Measurements from ENCODE around the gene TTN.

DNA sequence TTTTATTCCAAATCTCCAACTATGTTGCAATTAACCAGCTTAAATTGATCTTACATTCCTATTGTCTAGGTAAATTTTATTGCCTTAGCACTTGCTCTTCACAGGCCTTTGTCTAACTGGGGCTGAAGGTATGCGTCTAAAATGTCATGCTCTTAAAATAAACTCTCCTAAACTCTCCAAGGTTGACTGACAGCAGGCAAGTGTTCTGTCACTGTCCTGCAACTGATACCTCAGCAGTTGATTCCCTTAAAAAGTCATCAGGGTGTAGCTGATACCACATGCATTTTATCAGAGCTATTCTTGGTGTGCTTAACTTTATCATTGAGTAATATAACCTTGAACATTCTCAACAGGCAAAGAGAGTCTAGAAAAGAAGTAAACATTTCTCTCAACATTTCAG is 680 bp downstream of the TTN start:
- TF ChIP-seq, protein P1, sequence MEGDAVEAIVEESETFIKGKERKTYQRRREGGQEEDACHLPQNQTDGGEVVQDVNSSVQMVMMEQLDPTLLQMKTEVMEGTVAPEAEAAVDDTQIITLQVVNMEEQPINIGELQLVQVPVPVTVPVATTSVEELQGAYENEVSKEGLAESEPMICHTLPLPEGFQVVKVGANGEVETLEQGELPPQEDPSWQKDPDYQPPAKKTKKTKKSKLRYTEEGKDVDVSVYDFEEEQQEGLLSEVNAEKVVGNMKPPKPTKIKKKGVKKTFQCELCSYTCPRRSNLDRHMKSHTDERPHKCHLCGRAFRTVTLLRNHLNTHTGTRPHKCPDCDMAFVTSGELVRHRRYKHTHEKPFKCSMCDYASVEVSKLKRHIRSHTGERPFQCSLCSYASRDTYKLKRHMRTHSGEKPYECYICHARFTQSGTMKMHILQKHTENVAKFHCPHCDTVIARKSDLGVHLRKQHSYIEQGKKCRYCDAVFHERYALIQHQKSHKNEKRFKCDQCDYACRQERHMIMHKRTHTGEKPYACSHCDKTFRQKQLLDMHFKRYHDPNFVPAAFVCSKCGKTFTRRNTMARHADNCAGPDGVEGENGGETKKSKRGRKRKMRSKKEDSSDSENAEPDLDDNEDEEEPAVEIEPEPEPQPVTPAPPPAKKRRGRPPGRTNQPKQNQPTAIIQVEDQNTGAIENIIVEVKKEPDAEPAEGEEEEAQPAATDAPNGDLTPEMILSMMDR (IDR thresholded peaks at IDR 0.05), result no peak
- no peak for TF ChIP-seq EZH2 (IDR thresholded peaks at IDR 0.05; ENCODE audit: borderline replicate concordance, insufficient read depth, low read depth, low read length, poor library complexity, severe bottlenecking)

All from B cell (primary cell).